K562 (cell line): Measurements from ENCODE around the gene CAPS. TPM values are rescaled to one million over a fixed set of nuclear protein-coding genes. Genes with fewer than 3 reads are reported as not detected.

ENCODE experiments used
- ATAC-seq: fragments of 200-7000 bp; cut with Tn5 transposase; 3 replicates; pipeline ENCODE4 v1.9.1; 2020; ENCODE audit warnings: moderate library complexity
- BruUV-seq: library from RNA; stranded (reverse); fragments of 400-500 nt; replicated peaks from 2 replicates; lab custom pipeline; 2021; lab: Mats Ljungman, UMichigan
- CTCF ChIA-PET: fragments of 300-600 bp; formaldehyde crosslinking; extraction: SDS; loops from one replicate; lab custom pipeline; 2021; ENCODE audit warnings: low intra/inter-chr PET ratio; lab: Yijun Ruan, JAX
- POLR2A ChIA-PET: fragments of 300-600, 350-650 bp; sonication (Branson Sonifier 250); formaldehyde crosslinking; extraction: SDS; loops from one replicate; lab custom pipeline; 2021; ENCODE audit warnings: antibody characterized with exemption, inconsistent platforms; lab: Yijun Ruan, JAX
- DNase-seq, 4 experiments: peaks; one replicate each; pipeline versions ENCODE4 v3.0.0 to v3.0.0-alpha.2; 2011 to 2018; ENCODE audit warnings: low spot score in 3 of 4, mixed read lengths in 3 of 4; ENCODE audit errors: extremely low read depth in 1 of 4
- FAIRE-seq: peaks from 2 replicates; lab custom pipeline; 2011; peaks lifted over from hg19 to GRCh38; lab: Jason Lieb, UNC
- H2AFZ ChIP-seq: 2 replicates; pipeline ENCODE4 v1.6.0; 2011; ENCODE audit warnings: low read depth, low read length, control low read depth, inconsistent platforms
- H3K27ac ChIP-seq: fragments of 200-600 bp; 3 replicates; pipeline ENCODE4 v1.8.0; 2011; ENCODE audit warnings: low read depth, mild to moderate bottlenecking, control low read depth, inconsistent platforms, low read length, moderate library complexity, mixed read lengths; ENCODE audit errors: extremely low read depth
- H3K27me3 ChIP-seq, 2 experiments: fragments of 300-600 bp in 1 of 2; 2 replicates in 1 of 2; 3 replicates in 1 of 2; pipeline versions ENCODE4 v1.6.0 to v1.8.0; 2011; ENCODE audit warnings: inconsistent platforms in 2 of 2, low read length in 2 of 2, mild to moderate bottlenecking in 1 of 2, mixed read lengths in 1 of 2, moderate library complexity in 1 of 2; ENCODE audit not compliant: control insufficient read depth in 2 of 2, insufficient read depth in 2 of 2
- H3K36me3 ChIP-seq: fragments of 300-600 bp; 3 replicates; pipeline ENCODE4 v1.8.0; 2011; ENCODE audit warnings: mild to moderate bottlenecking, low read length, inconsistent platforms; ENCODE audit not compliant: control insufficient read depth, insufficient read depth
- H3K4me1 ChIP-seq, 2 experiments: fragments of 200-600 bp in 1 of 2; replicated peaks in 1 of 2; 2 replicates in 1 of 2; 3 replicates in 1 of 2; pipeline versions ENCODE4 v1.5.1 to v1.8.0; 2011; ENCODE audit warnings: inconsistent platforms in 2 of 2, low read length in 2 of 2, mild to moderate bottlenecking in 1 of 2, mixed read lengths in 1 of 2, moderate library complexity in 1 of 2; ENCODE audit not compliant: control insufficient read depth in 2 of 2, insufficient read depth in 2 of 2
- H3K4me2 ChIP-seq: 2 replicates; pipeline ENCODE4 v1.6.1; 2011; ENCODE audit warnings: low read length, control low read depth, inconsistent platforms, mixed read lengths; ENCODE audit not compliant: insufficient read depth
- H3K4me3 ChIP-seq: fragments of 200-600 bp; sonication (generic), shearing (Covaris generic); 2 replicates; pipeline ENCODE4 v1.5.1; 2016; ENCODE audit warnings: control low read depth, inconsistent platforms
- H3K79me2 ChIP-seq: fragments of 200-600 bp; 3 replicates; pipeline ENCODE4 v1.8.0; 2011; ENCODE audit warnings: low read length, inconsistent platforms; ENCODE audit not compliant: control insufficient read depth, insufficient read depth
- H3K9ac ChIP-seq, 2 experiments: 2 replicates each; pipeline versions ENCODE4 v1.6.0 to v1.6.1; 2011; ENCODE audit warnings: low read depth in 2 of 2, low read length in 2 of 2, control low read depth in 1 of 2, inconsistent platforms in 1 of 2, mild to moderate bottlenecking in 1 of 2, mixed read lengths in 1 of 2; ENCODE audit not compliant: insufficient read depth in 1 of 2
- H3K9me1 ChIP-seq: one replicate; pipeline ENCODE4 v1.6.0; 2011; ENCODE audit warnings: inconsistent platforms, mild to moderate bottlenecking, low read length, moderate library complexity; ENCODE audit not compliant: control insufficient read depth, insufficient read depth
- H3K9me3 ChIP-seq: replicated peaks from 2 replicates; pipeline ENCODE4 v1.5.1; 2011; ENCODE audit warnings: low read depth, low read length, inconsistent platforms; ENCODE audit not compliant: control insufficient read depth, insufficient read depth
- H4K20me1 ChIP-seq: replicated peaks from 2 replicates; pipeline ENCODE4 v1.6.1; 2011; ENCODE audit warnings: low read length, inconsistent platforms, mixed read lengths; ENCODE audit not compliant: control insufficient read depth, insufficient read depth
- C11orf30 ChIP-seq: fragments of 450-650 bp; IDR thresholded peaks from 2 replicates; pipeline ENCODE4 v1.6.1; 2016; ENCODE audit warnings: low read depth, mild to moderate bottlenecking
- ELF1 ChIP-seq: fragments of 200-800 bp; sonication (Bioruptor generic); IDR thresholded peaks from 2 replicates; pipeline ENCODE4 v1.6.1; 2016; ENCODE audit warnings: missing genetic modification characterization, missing compliant biosample characterization
- ETV1 ChIP-seq: fragments of 450-650 bp; conservative IDR thresholded peaks from 2 replicates; pipeline ENCODE4 v1.6.1; 2016; ENCODE audit warnings: missing genetic modification characterization, control low read depth, low read depth, missing compliant biosample characterization
- HDAC1 ChIP-seq, 2 experiments: fragments of 450-650 bp; IDR thresholded peaks; 2 replicates each; pipeline ENCODE4 v1.6.1; 2016 to 2017; ENCODE audit warnings: inconsistent platforms in 1 of 2, mild to moderate bottlenecking in 1 of 2, moderate library complexity in 1 of 2
- POLR3A ChIP-seq: IDR thresholded peaks from 2 replicates; pipeline ENCODE4 v1.6.1; 2011; ENCODE audit warnings: borderline replicate concordance, mild to moderate bottlenecking, moderate library complexity; ENCODE audit not compliant: insufficient read length, insufficient read depth; ENCODE audit errors: extremely low read depth
- RFX7 ChIP-seq: fragments of 250-450 bp; sonication (Bioruptor Pico); IDR thresholded peaks from 2 replicates; pipeline ENCODE4 v1.5.1; 2021; ENCODE audit warnings: mild to moderate bottlenecking
- TBL1XR1 ChIP-seq, 2 experiments: IDR thresholded peaks; 2 replicates each; pipeline ENCODE4 v1.6.1; 2012; ENCODE audit warnings: improper control_type of control experiment in 2 of 2, low read length in 2 of 2, mild to moderate bottlenecking in 1 of 2
- TCF7 ChIP-seq: sonication (generic); IDR thresholded peaks from 2 replicates; pipeline ENCODE4 v1.6.1; 2016; ENCODE audit warnings: antibody characterized with exemption, borderline replicate concordance
- TEAD4 ChIP-seq, 2 experiments: sonication (generic) in 1 of 2; formaldehyde crosslinking in 1 of 2; IDR thresholded peaks; 2 replicates each; pipeline versions ENCODE4 v1.6.1 to v1.8.0; 2012 to 2022; ENCODE audit warnings: borderline replicate concordance in 1 of 2, inconsistent platforms in 1 of 2, low read length in 1 of 2, mild to moderate bottlenecking in 1 of 2, missing genetic modification reagents in 1 of 2
- YY1 ChIP-seq, 3 experiments: IDR thresholded peaks; 2 replicates each; pipeline ENCODE4 v1.6.1; 2011; ENCODE audit warnings: low read length in 2 of 3, mild to moderate bottlenecking in 2 of 3, moderate library complexity in 2 of 3, borderline replicate concordance in 1 of 3, control low read depth in 1 of 3, low read depth in 1 of 3; ENCODE audit not compliant: insufficient read depth in 3 of 3, insufficient replicate concordance in 2 of 3, control insufficient read depth in 1 of 3, insufficient read length in 1 of 3; ENCODE audit errors: extremely low read depth in 1 of 3
- ZC3H11A ChIP-seq: IDR thresholded peaks from 2 replicates; pipeline ENCODE4 v1.6.1; 2012; ENCODE audit warnings: low read depth, low read length, improper control_type of control experiment
- ZNF830 ChIP-seq: fragments of 250-450 bp; sonication (Bioruptor Pico); IDR thresholded peaks from 2 replicates; pipeline ENCODE4 v1.5.0; 2021; ENCODE audit warnings: mild to moderate bottlenecking
- WGBS: fragments of 100-300 bp; shearing (Covaris generic); methylation state at CpG from one replicate; pipeline ENCODE4 v1.1.6; 2016; ENCODE audit warnings: low coverage, mixed read lengths; ENCODE audit not compliant: insufficient coverage; ENCODE audit errors: missing lambda C conversion rate; 5-methylcytosine and 5-hydroxymethylcytosine counted together
- in situ Hi-C: fragments of 300-500 bp; cut with MboI; formaldehyde crosslinking; loops from 4 replicates; pipeline ENCODE4 v1.15.0; 2018; ENCODE audit warnings: inconsistent platforms, mixed read lengths
- intact Hi-C: fragments of 100-400 bp; cut with micrococcal nuclease; formaldehyde crosslinking; loops from 2 replicates; pipeline ENCODE4 v1.14.2; 2022
- polyA plus RNA-seq, 8 experiments: library from polyadenylated mRNA; depleted of rRNA in 4 of 8; stranded (reverse) in 5 of 8; unstranded in 3 of 8; fragments of >200 nt; fragmentation: Nextera tagmentation in 2 of 8; fragmentation: Illumina TruSeq in 1 of 8; extraction: Ambion mirVana in 2 of 8; extraction: Trizol in 1 of 8; gene quantifications; 2 replicates each; pipeline versions ENCODE4 v1.2.1 to v1.2.3, GENCODE V29; 2011 to 2014; ENCODE audit warnings: inconsistent platforms in 1 of 8, missing spikeins in 1 of 8
- total RNA-seq, 7 experiments: library from RNA; depleted of rRNA in 6 of 7; stranded (reverse); fragments of >200 nt in 6 of 7; fragmentation: Illumina TruSeq in 2 of 7; extraction: Trizol in 2 of 7; gene quantifications; 2 replicates each; pipeline versions ENCODE4 v1.2.1 to v1.2.3, GENCODE V29; 2011 to 2021; ENCODE audit warnings: low replicate concordance in 1 of 7
- TF ChIP-seq, protein P1 (sequence below): fragments of 450-650 bp; IDR thresholded peaks from 2 replicates; pipeline ENCODE4 v1.6.1; 2018; ENCODE audit warnings: mild to moderate bottlenecking, low read depth; ENCODE audit not compliant: partially characterized antibody
- TF ChIP-seq, protein P2 (sequence below): fragments of 450-650 bp; IDR thresholded peaks from 2 replicates; pipeline ENCODE4 v1.6.1; 2014; ENCODE audit warnings: low read depth, mild to moderate bottlenecking, moderate library complexity, borderline replicate concordance

Gene CAPS
- total and polyA plus RNA-seq, 9 of the 15 experiments (the other 6 are each of a cell fraction or from before 2014, with no cell fraction given), result 0.15 to 4.0 (median 0.91) TPM

- peak; percentile 5; the same call in 2 of the 3 replicates for ATAC-seq
- Histone ChIP-seq H3K27me3 (no peaks in the 10 kb centered on the region), H3K4me2 (peak overlapping the region; percentile 71), H2AFZ (peak overlapping the region; percentile 3; the same call in 1 of the 2 replicates), H3K4me1 (peaks cover 46% of the 10 kb centered on the region in 2 experiments), H3K9ac (peak overlapping the region; percentile 65 to 91), H3K9me1 (peaks cover 4% of the 10 kb centered on the region), H3K9me3 (no peaks in the 10 kb centered on the region), H3K27ac (peak overlapping the region; percentile 70), H3K4me3 (no peak overlapping the region; the same call in 1 of the 2 replicates), H4K20me1 (peaks cover 29% of the 10 kb centered on the region; the same call in 1 of the 2 replicates), H3K36me3 (peaks cover 45% of the 10 kb centered on the region), H3K79me2 (peaks cover 99% of the 10 kb centered on the region)
- no TSS peak for BruUV-seq
- intact Hi-C loops (no loop called here), in situ Hi-C loops (no loop called here)
- TF ChIP-seq ZC3H11A (no peak), C11orf30 (peak; percentile 3; the same call in 1 of the 2 replicates), POLR3A (no peak), TCF7 (no peak), TEAD4 (IDR thresholded peaks at IDR 0.05; ENCODE audit: low read length) (no peak), TEAD4 (CRISPR knock-in tag; IDR thresholded peaks at IDR 0.05; ENCODE audit: borderline replicate concordance) (no peak), ZNF830 (CRISPR knock-in tag) (no peak), ELF1 (tag) (peak; percentile 32; the same call in 1 of the 2 replicates), RFX7 (CRISPR knock-in tag) (no peak), HDAC1 (IDR thresholded peaks at IDR 0.05) (no peak), ETV1 (tag) (0 out of 2 replicates have a peak, but pooled peaks have one; percentile 31), YY1 (IDR thresholded peaks at IDR 0.05; ENCODE audit: borderline replicate concordance in 1 of 3, control insufficient read depth in 1 of 3, extremely low read depth in 1 of 3, insufficient read depth in 3 of 3, insufficient read length in 1 of 3, insufficient replicate concordance in 2 of 3, low read depth in 1 of 3, low read length in 2 of 3) (peak in 1 of 3 experiments; percentile 6), TBL1XR1 (IDR thresholded peaks at IDR 0.05; ENCODE audit: low read length in 2 of 2) (no peak)
- TF ChIP-seq, protein P1, sequence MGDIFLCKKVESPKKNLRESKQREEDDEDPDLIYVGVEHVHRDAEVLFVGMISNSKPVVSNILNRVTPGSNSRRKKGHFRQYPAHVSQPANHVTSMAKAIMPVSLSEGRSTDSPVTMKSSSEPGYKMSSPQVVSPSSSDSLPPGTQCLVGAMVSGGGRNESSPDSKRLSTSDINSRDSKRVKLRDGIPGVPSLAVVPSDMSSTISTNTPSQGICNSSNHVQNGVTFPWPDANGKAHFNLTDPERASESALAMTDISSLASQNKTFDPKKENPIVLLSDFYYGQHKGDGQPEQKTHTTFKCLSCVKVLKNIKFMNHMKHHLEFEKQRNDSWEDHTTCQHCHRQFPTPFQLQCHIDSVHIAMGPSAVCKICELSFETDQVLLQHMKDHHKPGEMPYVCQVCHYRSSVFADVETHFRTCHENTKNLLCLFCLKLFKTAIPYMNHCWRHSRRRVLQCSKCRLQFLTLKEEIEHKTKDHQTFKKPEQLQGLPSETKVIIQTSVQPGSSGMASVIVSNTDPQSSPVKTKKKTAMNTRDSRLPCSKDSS, result no peak
- TF ChIP-seq, protein P2, sequence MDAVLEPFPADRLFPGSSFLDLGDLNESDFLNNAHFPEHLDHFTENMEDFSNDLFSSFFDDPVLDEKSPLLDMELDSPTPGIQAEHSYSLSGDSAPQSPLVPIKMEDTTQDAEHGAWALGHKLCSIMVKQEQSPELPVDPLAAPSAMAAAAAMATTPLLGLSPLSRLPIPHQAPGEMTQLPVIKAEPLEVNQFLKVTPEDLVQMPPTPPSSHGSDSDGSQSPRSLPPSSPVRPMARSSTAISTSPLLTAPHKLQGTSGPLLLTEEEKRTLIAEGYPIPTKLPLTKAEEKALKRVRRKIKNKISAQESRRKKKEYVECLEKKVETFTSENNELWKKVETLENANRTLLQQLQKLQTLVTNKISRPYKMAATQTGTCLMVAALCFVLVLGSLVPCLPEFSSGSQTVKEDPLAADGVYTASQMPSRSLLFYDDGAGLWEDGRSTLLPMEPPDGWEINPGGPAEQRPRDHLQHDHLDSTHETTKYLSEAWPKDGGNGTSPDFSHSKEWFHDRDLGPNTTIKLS, result no peak
- no peak for DNase-seq
- ChIA-PET POLR2A (interaction anchor here (1.1 to 4.7 kb wide), 2 partner anchors 14 to 50 kb away, joined by 3 to 41 read pairs; no protein-coding TSS in a partner anchor), CTCF (no interaction called here)
- 25% methylated on average over 6 of the region's 6 CpGs for WGBS
- no peak for FAIRE-seq
Observed at GRCh38 chr19:5954293-5954692, 40.2 kb downstream of the CAPS start.
